Left forelimb (tissue), 1 donor: ENCODE results near the gene CTTNBP2NL.
"Not testable (repeated sequence)": the region's sequence is repeated elsewhere in the genome, so short reads cannot be mapped to it uniquely, and the experiment has no call there.

Experiments used
- DNase-seq: peaks from one replicate; pipeline ENCODE4 v3.0.0-alpha.2; 2018; ENCODE audit warnings: low spot score

The CTTNBP2NL gene

GRCh38 chr1:112423666-112424065, 27.7 kb downstream of the CTTNBP2NL start:
- not testable (repeated sequence) for DNase-seq

GRCh38 chr1:112429749-112430148, 33.7 kb downstream of the CTTNBP2NL start:
- no peak for DNase-seq

DNA sequence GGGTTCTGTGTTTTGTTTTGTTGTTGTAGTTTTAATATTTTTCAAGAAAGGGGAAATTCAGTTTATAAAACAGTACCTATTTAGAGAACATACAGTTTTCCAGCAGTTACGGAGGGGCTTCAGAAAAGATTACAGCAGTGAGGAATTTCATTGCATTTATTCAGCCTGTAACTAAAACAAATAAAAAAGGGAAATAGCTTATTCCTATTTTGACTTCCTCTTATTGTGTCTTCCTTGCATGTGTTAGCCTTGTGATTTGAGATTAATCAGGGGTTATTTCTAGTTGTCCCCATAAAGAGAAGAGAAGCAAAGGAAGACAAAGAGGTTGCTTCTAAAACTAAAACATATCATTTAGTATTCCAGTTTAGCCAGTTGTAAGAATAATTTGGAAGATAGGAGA, 35.0 kb downstream of the CTTNBP2NL start:
- DNase-seq: no peak

DNA sequence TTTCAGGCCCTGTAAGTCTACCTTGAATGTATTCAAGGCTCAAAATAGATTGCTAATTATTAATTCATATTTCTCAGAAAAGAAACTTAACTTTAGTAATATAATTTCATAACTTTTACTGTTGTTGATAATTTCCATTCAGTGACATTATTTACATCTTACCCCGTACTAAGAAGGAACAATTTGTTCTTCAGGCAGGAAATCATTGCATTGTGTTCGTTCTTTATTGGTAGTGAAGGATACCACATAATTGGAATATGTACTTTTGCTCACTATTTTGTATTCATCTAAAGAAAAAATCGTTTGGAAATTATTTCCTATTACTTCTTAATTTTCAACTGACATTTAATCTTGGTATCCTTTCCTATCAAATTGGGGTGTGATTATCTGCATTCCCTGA, 39.4 kb downstream of the CTTNBP2NL start:
- DNase-seq: no peak

GRCh38 chr1:112436384-112437156, 40.6 kb downstream of the CTTNBP2NL start:
- no peak for DNase-seq

GRCh38 chr1:112438156-112438555, 42.1 kb downstream of the CTTNBP2NL start:
- DNase-seq: not testable (repeated sequence)

DNA sequence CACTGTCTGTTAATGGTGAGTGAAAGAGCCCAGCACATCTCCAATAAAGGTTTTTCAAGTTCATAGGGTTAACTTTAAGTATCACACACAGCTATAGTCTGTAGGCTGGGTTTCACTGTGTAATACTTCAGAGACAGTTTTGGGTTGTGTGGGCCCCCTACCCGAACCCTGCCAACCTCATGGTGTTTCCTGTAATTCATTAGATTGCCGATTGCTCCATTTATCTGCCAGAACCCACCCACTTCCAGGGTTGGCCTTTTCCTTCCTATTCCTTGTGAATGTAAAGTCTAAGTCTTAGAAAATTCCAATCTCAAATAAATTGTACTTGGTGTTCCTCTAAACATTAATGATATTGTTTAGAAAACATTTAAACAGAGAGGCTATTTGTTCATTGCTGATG, 43.6 kb downstream of the CTTNBP2NL start:
- no peak for DNase-seq

DNA sequence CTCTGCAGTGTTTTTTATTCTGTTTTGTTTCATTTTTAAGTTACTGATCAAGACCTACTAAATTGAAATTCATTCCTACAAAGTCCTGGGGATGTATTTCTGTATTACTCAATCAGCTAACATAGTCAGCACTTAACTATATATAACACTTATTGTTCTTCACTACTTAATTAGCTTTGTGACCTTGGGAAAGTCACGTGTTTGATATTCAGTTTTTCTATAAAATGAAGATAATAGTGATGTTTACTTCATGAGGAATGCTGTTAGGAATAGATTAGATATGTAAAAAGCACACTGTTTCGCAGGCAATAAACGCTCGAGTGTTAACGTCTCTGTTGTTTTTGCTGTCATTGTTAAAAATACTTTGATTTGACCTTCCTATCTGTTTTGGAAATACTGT, 44.6 kb downstream of the CTTNBP2NL start:
- DNase-seq: no peak

GRCh38 chr1:112444269-112444668, 48.3 kb downstream of the CTTNBP2NL start:
- DNase-seq: no peak

- DNase-seq: no peak
Measured at GRCh38 chr1:112445596-112445995, 49.6 kb downstream of the CTTNBP2NL start.

GRCh38 chr1:112446411-112446810, 50.4 kb downstream of the CTTNBP2NL start:
- no peak for DNase-seq

- no peak for DNase-seq
Measured at GRCh38 chr1:112448904-112449629, 53.1 kb downstream of the CTTNBP2NL start.

- no peak for DNase-seq
Measured at GRCh38 chr1:112449630-112449983, 53.6 kb downstream of the CTTNBP2NL start.

GRCh38 chr1:112450773-112451172, 54.8 kb downstream of the CTTNBP2NL start:
- no peak for DNase-seq

DNA sequence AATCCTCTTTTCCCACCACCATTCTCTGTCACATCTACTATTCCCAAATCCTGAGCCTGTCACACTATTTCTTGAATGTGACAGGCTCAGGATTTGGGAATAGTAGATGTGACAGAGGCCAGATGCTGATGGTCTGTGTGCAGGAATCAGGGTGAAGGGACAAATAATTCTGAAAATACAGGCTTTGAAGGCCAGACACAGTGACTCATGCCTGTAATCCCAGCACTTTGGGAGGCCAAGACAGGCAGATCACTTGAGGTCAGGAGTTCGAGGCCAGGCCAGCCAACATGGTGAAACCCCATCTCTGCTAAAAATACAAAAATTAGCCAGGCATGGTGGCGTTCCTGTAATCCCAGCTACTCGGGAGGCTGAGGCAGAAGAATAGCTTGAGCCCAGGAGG, 55.3 kb downstream of the CTTNBP2NL start:
- not testable (repeated sequence) for DNase-seq

DNA sequence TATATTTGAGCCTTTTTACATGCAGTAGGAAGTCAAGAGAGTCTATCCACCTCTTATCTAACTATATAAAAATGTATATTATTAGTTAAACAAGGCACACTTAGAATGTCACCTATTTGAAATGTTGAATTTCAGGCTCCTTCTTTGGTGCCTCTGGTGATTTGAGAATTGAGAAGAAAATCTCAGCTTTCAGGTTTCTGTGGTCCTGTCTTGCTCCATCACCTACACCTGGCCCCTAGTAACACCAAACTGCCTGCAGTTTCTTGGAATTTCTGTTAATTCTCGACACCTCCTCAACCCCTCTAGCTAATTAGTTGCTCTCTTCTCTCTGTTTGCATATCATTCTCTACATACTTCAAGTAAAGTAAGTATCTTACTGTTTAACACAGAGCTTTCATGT, 57.9 kb downstream of the CTTNBP2NL start:
- no peak for DNase-seq

- no peak for DNase-seq
Measured at GRCh38 chr1:112454316-112454715, 58.3 kb downstream of the CTTNBP2NL start.

DNA sequence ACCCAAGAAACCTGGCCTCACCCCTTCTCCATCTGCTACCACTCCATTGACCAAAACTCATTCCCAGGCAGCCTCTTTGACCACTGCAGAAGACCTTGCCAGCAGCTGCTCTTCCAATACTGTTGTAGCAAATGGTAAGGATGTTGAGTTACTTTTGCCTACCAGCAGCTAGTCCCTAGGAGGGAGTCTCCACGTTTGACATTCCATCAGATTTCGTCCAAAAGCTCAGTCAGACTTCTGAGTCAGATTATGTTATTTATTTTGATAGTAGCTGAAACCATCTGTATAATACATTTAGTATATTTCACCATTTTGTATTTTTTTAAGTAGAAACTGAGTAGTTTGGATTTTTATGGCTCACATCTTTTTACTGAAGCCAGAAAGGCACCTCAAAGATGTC, 61.2 kb downstream of the CTTNBP2NL start:
- DNase-seq: no peak

GRCh38 chr1:112457955-112458354, 61.9 kb downstream of the CTTNBP2NL start:
- DNase-seq: no peak

GRCh38 chr1:112458756-112459155, 62.7 kb downstream of the CTTNBP2NL start:
- DNase-seq: no peak

GRCh38 chr1:112460615-112461014, 64.6 kb downstream of the CTTNBP2NL start:
- DNase-seq: no peak

GRCh38 chr1:112461200-112461871, 65.3 kb downstream of the CTTNBP2NL start:
- DNase-seq: no peak

DNA sequence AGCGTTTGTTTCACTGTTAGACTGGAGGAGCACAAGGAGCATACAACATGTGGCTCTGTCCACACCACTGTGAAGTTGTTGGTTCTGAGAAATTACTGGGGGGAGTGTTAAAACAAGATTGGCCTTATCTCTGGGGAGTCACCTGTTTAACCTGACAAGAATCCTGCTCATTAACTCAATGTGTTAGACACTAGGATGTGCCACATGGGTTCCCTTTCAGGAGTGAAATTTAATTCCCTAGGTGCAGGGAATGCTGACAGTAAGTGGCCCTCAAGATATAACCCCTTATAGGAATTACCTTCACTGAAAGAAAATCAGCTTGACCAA, 66.9 kb downstream of the CTTNBP2NL start:
- no peak for DNase-seq
